PC-3 (cell line): ENCODE data around the gene JDP2.

Experiments used
- CTCF ChIP-seq: fragments of 300-600 bp; sonication (generic); conservative IDR thresholded peaks from 2 replicates; pipeline ENCODE4 v1.5.1; 2017; ENCODE audit warnings: antibody characterized with exemption, low read depth, mild to moderate bottlenecking, low read length
- EZH2 ChIP-seq: fragments of 300-600 bp; sonication (generic); IDR thresholded peaks from one replicate; pipeline ENCODE4 v1.6.1; 2017; ENCODE audit warnings: antibody characterized with exemption, mild to moderate bottlenecking, low read length; ENCODE audit not compliant: unreplicated experiment
- EZH2phosphoT487 ChIP-seq: fragments of 300-600 bp; sonication (generic); IDR thresholded peaks from 2 replicates; pipeline ENCODE4 v1.6.1; 2018; ENCODE audit warnings: mild to moderate bottlenecking, antibody characterized with exemption, low read length, borderline replicate concordance

- TF ChIP-seq EZH2 (no peak), CTCF (no peak), EZH2phosphoT487 (no peak)
Observed at GRCh38 chr14:75426332-75427125, 1.3 kb upstream of the JDP2 start.
